ENCODE measurements around the gene TUBGCP2.

GRCh38 chr10:133239990-133240389 lies 68.7 kb downstream of the TUBGCP2 start:
- TF ChIP-seq CTCF (conservative IDR thresholded peaks at IDR 0.05; ENCODE audit: low read length) (no peak), EZH2phosphoT487 (IDR thresholded peaks at IDR 0.05; ENCODE audit: borderline replicate concordance) (no peak)

Measured in Loucy (cell line).